Glomerular visceral epithelial cell (primary cell): ENCODE data around the gene WSCD1.

Experiments used
- DNase-seq: peaks from one replicate; pipeline ENCODE4 v3.0.0-alpha.2; 2016; ENCODE audit errors: extremely low spot score

WSCD1 gene

GRCh38 chr17:6069539-6070429 lies at the start of gene WSCD1:
Gene WSCD1 (plus strand): TSS chr17:6070379. CDS start chr17:6080659, 10,280 bp downstream.
- DNase-seq, result peak; percentile 25

- DNase-seq, result no peak
Measured at GRCh38 chr17:6021011-6021400, 49.2 kb upstream of the WSCD1 start.

- DNase-seq, result no peak
Measured at GRCh38 chr17:6021627-6022026, 48.6 kb upstream of the WSCD1 start.

- no peak for DNase-seq
Measured at GRCh38 chr17:6023036-6023831, 46.9 kb upstream of the WSCD1 start.

- no peak for DNase-seq
Measured at GRCh38 chr17:6024576-6024975, 45.6 kb upstream of the WSCD1 start.

- no peak for DNase-seq
Measured at GRCh38 chr17:6027342-6028024, 42.7 kb upstream of the WSCD1 start.

- DNase-seq, result no peak
Measured at GRCh38 chr17:6028294-6028693, 41.9 kb upstream of the WSCD1 start.

GRCh38 chr17:6035801-6036394 lies 34.3 kb upstream of the WSCD1 start:
- DNase-seq, result no peak

GRCh38 chr17:6040504-6040903 lies 29.7 kb upstream of the WSCD1 start:
- no peak for DNase-seq

- no peak for DNase-seq
Measured at GRCh38 chr17:6041246-6041645, 28.9 kb upstream of the WSCD1 start.

GRCh38 chr17:6043405-6043804 lies 26.8 kb upstream of the WSCD1 start:
- DNase-seq, result no peak

- no peak for DNase-seq
Measured at GRCh38 chr17:6044261-6044660, 25.9 kb upstream of the WSCD1 start.

GRCh38 chr17:6045621-6046357 lies 24.4 kb upstream of the WSCD1 start:
- DNase-seq, result no peak

GRCh38 chr17:6046431-6046830 lies 23.7 kb upstream of the WSCD1 start:
- DNase-seq, result peak; percentile 58

GRCh38 chr17:6046931-6047330 lies 23.2 kb upstream of the WSCD1 start:
- DNase-seq, result no peak

GRCh38 chr17:6047966-6048365 lies 22.2 kb upstream of the WSCD1 start:
- peak; percentile 54 for DNase-seq

- peak; percentile 46 for DNase-seq
Measured at GRCh38 chr17:6048486-6048885, 21.7 kb upstream of the WSCD1 start.

GRCh38 chr17:6052926-6053325 lies 17.3 kb upstream of the WSCD1 start:
- no peak for DNase-seq

GRCh38 chr17:6054372-6054771 lies 15.8 kb upstream of the WSCD1 start:
- DNase-seq, result no peak

- no peak for DNase-seq
Measured at GRCh38 chr17:6056104-6056503, 14.1 kb upstream of the WSCD1 start.

- DNase-seq, result no peak
Measured at GRCh38 chr17:6057562-6057961, 12.6 kb upstream of the WSCD1 start.
